Gastroesophageal sphincter (tissue), 4 donors: ENCODE results near the gene VWA8. TPM values are rescaled to one million over a fixed set of nuclear protein-coding genes. Genes with fewer than 3 reads are reported as not detected.
"Not testable (repeated sequence)": the region's sequence is repeated elsewhere in the genome, so short reads cannot be mapped to it uniquely, and the experiment has no call there.

Experiments
- ATAC-seq: fragments of 150-250 bp; one replicate; pipeline ENCODE4 v1.9.1; 2016; ENCODE audit warnings: mild to moderate bottlenecking, moderate library complexity
- H3K27ac ChIP-seq, 4 donors: fragments of 200-600 bp; sonication (generic) in 3 of 4; 1 replicate in 3 of 4; 2 replicates in 1 of 4; pipeline ENCODE4 v1.5.1; 2016 to 2019
- H3K27me3 ChIP-seq: fragments of 200-600 bp; sonication (generic); one replicate; pipeline ENCODE4 v1.5.1; 2019
- H3K36me3 ChIP-seq, 2 donors: fragments of 200-600 bp; sonication (generic); one replicate each; pipeline ENCODE4 v1.5.1; 2019; ENCODE audit warnings: control low read depth in 1 of 2
- H3K4me1 ChIP-seq, 3 donors: fragments of 200-600 bp; sonication (generic); 1 replicate in 2 of 3; 2 replicates in 1 of 3; pipeline ENCODE4 v1.5.1; 2016 to 2019; ENCODE audit warnings: control low read depth in 2 of 3
- H3K4me3 ChIP-seq, 2 donors: fragments of 200-600 bp; sonication (generic); one replicate each; pipeline ENCODE4 v1.5.1; 2019; ENCODE audit warnings: mild to moderate bottlenecking in 1 of 2, moderate library complexity in 1 of 2
- H3K9me3 ChIP-seq, 3 donors: fragments of 200-600 bp; sonication (generic); one replicate each; pipeline ENCODE4 v1.5.1; 2017 to 2019; ENCODE audit warnings: control low read depth in 2 of 3
- CTCF ChIP-seq, 4 experiments: fragments of 200-600 bp in 2 of 4; fragments of 450-650 bp in 2 of 4; sonication (generic) in 1 of 4; IDR thresholded peaks; one replicate each; pipeline ENCODE4 v1.5.1; 2017 to 2019; ENCODE audit warnings: antibody characterized with exemption in 4 of 4, mild to moderate bottlenecking in 2 of 4, moderate library complexity in 2 of 4
- EP300 ChIP-seq: sonication (generic); formaldehyde crosslinking; IDR thresholded peaks from one replicate; pipeline ENCODE4 v1.6.1; 2017; ENCODE audit warnings: antibody characterized with exemption, mild to moderate bottlenecking
- POLR2A ChIP-seq, 2 donors: fragments of 450-650 bp; IDR thresholded peaks; one replicate each; pipeline ENCODE4 v1.6.1; 2017; ENCODE audit warnings: antibody characterized with exemption in 2 of 2, mild to moderate bottlenecking in 2 of 2, moderate library complexity in 1 of 2
- POLR2AphosphoS5 ChIP-seq: sonication (generic); formaldehyde crosslinking; IDR thresholded peaks from one replicate; pipeline ENCODE4 v1.6.1; 2017; ENCODE audit warnings: antibody characterized with exemption
- WGBS, 2 donors: methylation state at CpG; one replicate each; pipeline ENCODE4 v1.1.5; 2018; ENCODE audit warnings: low coverage in 1 of 2; 5-methylcytosine and 5-hydroxymethylcytosine counted together
- total RNA-seq, 4 donors: library from RNA; depleted of rRNA; stranded (reverse); fragments of >200 nt; gene quantifications; one replicate each; pipeline ENCODE4 v1.1.0, GENCODE V29; 2016

VWA8 gene
- total RNA-seq, 4 donors from 2014 or later = 20.3 to 34.7 (median 23.9) TPM

GRCh38 chr13:41960211-41960636 is 685 bp downstream of the VWA8 start:
- no peak for TF ChIP-seq EP300
- no peak for TF ChIP-seq POLR2A (IDR thresholded peaks at IDR 0.05)
- TF ChIP-seq POLR2AphosphoS5 = no peak
- no peak for TF ChIP-seq CTCF (IDR thresholded peaks at IDR 0.05)
- peak; percentile 21 for ATAC-seq
- Histone ChIP-seq H3K36me3 (no peaks in the 10 kb centered on the region), H3K9me3 (no peaks in the 10 kb centered on the region), H3K4me3 (peak overlapping the region; percentile 90 to 92), H3K27me3 (no peaks in the 10 kb centered on the region), H3K27ac (peak overlapping the region; percentile 55 to 91 (median 88)), H3K4me1 (peaks cover 0 to 36% (median 0%) of the 10 kb centered on the region in 3 donors)
- 4 to 8% methylated on average over 7 of the region's 9 CpGs for WGBS, 2 donors

GRCh38 chr13:41956272-41956671 is 4.6 kb downstream of the VWA8 start:
- no peak for ATAC-seq
- H3K36me3 ChIP-seq = no peaks in the 10 kb centered on the region
- H3K9me3 ChIP-seq = no peaks in the 10 kb centered on the region
- no peak overlapping the region for H3K4me3 ChIP-seq
- no peak for TF ChIP-seq EP300
- no peak for TF ChIP-seq POLR2AphosphoS5
- no peak for TF ChIP-seq POLR2A (IDR thresholded peaks at IDR 0.05)
- no peak for TF ChIP-seq CTCF (IDR thresholded peaks at IDR 0.05)
- no peaks in the 10 kb centered on the region for H3K27me3 ChIP-seq
- H3K4me1 ChIP-seq = peaks cover 0 to 36% (median 0%) of the 10 kb centered on the region in 3 donors
- H3K27ac ChIP-seq = no peak overlapping the region

GRCh38 chr13:41955605-41956004 is 5.3 kb downstream of the VWA8 start:
- no peak overlapping the region for H3K27ac ChIP-seq
- ATAC-seq = no peak
- no peaks in the 10 kb centered on the region for H3K9me3 ChIP-seq
- no peak overlapping the region for H3K4me3 ChIP-seq
- WGBS, 2 donors = 93 to 100% methylated on average over 5 of the region's 5 CpGs
- TF ChIP-seq CTCF (IDR thresholded peaks at IDR 0.05) (no peak), POLR2A (IDR thresholded peaks at IDR 0.05) (no peak), EP300 (no peak), POLR2AphosphoS5 (no peak)
- peaks cover 0 to 33% (median 0%) of the 10 kb centered on the region in 3 donors for H3K4me1 ChIP-seq
- H3K27me3 ChIP-seq = no peaks in the 10 kb centered on the region
- no peaks in the 10 kb centered on the region for H3K36me3 ChIP-seq

- Histone ChIP-seq H3K27ac (no peak overlapping the region), H3K27me3 (no peaks in the 10 kb centered on the region), H3K36me3 (peaks cover 0 to 3% of the 10 kb centered on the region in 2 donors), H3K9me3 (no peaks in the 10 kb centered on the region), H3K4me1 (peaks cover 0 to 21% (median 0%) of the 10 kb centered on the region in 3 donors), H3K4me3 (no peak overlapping the region)
- TF ChIP-seq EP300 = no peak
- TF ChIP-seq POLR2AphosphoS5 = no peak
- no peak for TF ChIP-seq POLR2A (IDR thresholded peaks at IDR 0.05)
- no peak for TF ChIP-seq CTCF (IDR thresholded peaks at IDR 0.05)
- WGBS, 2 donors = 100% methylated on average over 1 of the region's 1 CpG
- no peak for ATAC-seq
These were observed 6.7 kb downstream of the VWA8 start for GRCh38 chr13:41954226-41954625.

GRCh38 chr13:41952749-41953148 is 8.2 kb downstream of the VWA8 start:
- Histone ChIP-seq H3K27ac (no peak overlapping the region), H3K27me3 (no peaks in the 10 kb centered on the region), H3K4me1 (peaks cover 0 to 8% (median 0%) of the 10 kb centered on the region in 3 donors), H3K36me3 (peaks cover 0 to 6% of the 10 kb centered on the region in 2 donors), H3K4me3 (no peak overlapping the region), H3K9me3 (no peaks in the 10 kb centered on the region)
- no peak for ATAC-seq
- TF ChIP-seq POLR2AphosphoS5 (no peak), POLR2A (IDR thresholded peaks at IDR 0.05) (no peak), EP300 (no peak), CTCF (IDR thresholded peaks at IDR 0.05) (no peak)
- WGBS, 2 donors = 32 to 76% methylated on average over 2 to 3 of the region's 3 CpGs

- not testable (repeated sequence) for ATAC-seq, H3K27me3 ChIP-seq, H3K4me1 ChIP-seq, H3K4me3 ChIP-seq, H3K27ac ChIP-seq
- 63 to 100% methylated on average over 1 of the region's 1 CpG for WGBS, 2 donors
- peaks cover 0 to 28% of the 10 kb centered on the region in 2 donors for H3K36me3 ChIP-seq
- H3K9me3 ChIP-seq = peaks cover 0 to 14% (median 0%) of the 10 kb centered on the region in 3 donors
These were observed 11.8 kb downstream of the VWA8 start for GRCh38 chr13:41949104-41949503.
